Measurements from ENCODE around the gene NUDT9. TPM values are rescaled to one million over a fixed set of nuclear protein-coding genes. Genes with fewer than 3 reads are reported as not detected.

Gene NUDT9
- polyA plus RNA-seq, 1 of the 3 experiments (the other 2 are of a cell fraction) = 21.8 TPM

DNA sequence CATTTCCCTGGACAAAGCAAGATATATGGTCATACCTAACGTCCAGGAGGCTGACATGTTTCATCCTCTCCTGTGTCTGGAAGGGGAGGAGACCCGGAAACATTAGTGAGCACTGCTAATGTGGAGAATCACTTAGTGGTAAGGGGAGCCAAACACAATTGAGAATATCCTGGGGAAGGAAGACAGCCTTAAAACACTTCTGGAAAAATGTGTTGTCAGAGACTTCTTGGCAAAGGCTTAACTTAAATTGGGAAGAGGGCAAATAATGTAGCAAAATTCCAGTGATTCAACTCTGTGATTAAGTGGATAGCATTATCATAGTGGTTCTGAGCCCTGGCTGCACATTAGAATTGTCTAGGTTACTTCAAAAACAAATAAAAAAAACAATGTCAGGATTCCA lies 67.3 kb downstream of the NUDT9 start:
- H3K4me3 ChIP-seq (ENCODE audit: low read depth in 2 of 2, low read length in 1 of 2) = no peak overlapping the region
- ChIA-PET CTCF (no interaction called here), POLR2A (no interaction called here)
- H4K20me1 ChIP-seq (ENCODE audit: insufficient read depth) = no peaks in the 10 kb centered on the region
- no peak overlapping the region for H3K9ac ChIP-seq
- H3F3A ChIP-seq (replicated peaks; ENCODE audit: insufficient read depth) = no peaks in the 10 kb centered on the region
- no peak overlapping the region for H3K4me2 ChIP-seq
- no peak overlapping the region for H2AFZ ChIP-seq (ENCODE audit: low read depth)
- H3K9me3 ChIP-seq = no peaks in the 10 kb centered on the region
- H3K27ac ChIP-seq (ENCODE audit: low read depth in 2 of 2, low read length in 1 of 2) = no peak overlapping the region
- TF ChIP-seq TCF12 (IDR thresholded peaks at IDR 0.05) (no peak), SIN3A (IDR thresholded peaks at IDR 0.05; ENCODE audit: borderline replicate concordance, low read depth, low read length) (no peak), RCOR1 (IDR thresholded peaks at IDR 0.05; ENCODE audit: low read length) (no peak), RAD21 (IDR thresholded peaks at IDR 0.05; ENCODE audit: low read length) (no peak), REST (IDR thresholded peaks at IDR 0.05; ENCODE audit: low read depth, low read length) (no peak), MXI1 (IDR thresholded peaks at IDR 0.05; ENCODE audit: low read depth, low read length) (no peak), POLR2AphosphoS5 (IDR thresholded peaks at IDR 0.05; ENCODE audit: low read depth, low read length) (no peak), NRF1 (IDR thresholded peaks at IDR 0.05; ENCODE audit: low read depth, low read length) (no peak), JUND (IDR thresholded peaks at IDR 0.05) (no peak), YY1 (IDR thresholded peaks at IDR 0.05; ENCODE audit: low read depth) (no peak), PBX3 (IDR thresholded peaks at IDR 0.05) (no peak), MEF2A (IDR thresholded peaks at IDR 0.05; ENCODE audit: borderline replicate concordance, low read depth) (no peak), TAF1 (IDR thresholded peaks at IDR 0.05; ENCODE audit: borderline replicate concordance, low read depth, low read length) (no peak), SMC3 (IDR thresholded peaks at IDR 0.05; ENCODE audit: low read depth, low read length) (no peak), TEAD4 (IDR thresholded peaks at IDR 0.05; ENCODE audit: borderline replicate concordance, insufficient read depth) (no peak), CHD2 (IDR thresholded peaks at IDR 0.05; ENCODE audit: low read length, partially characterized antibody) (no peak), IRF3 (IDR thresholded peaks at IDR 0.05; ENCODE audit: low read depth, low read length) (no peak), NFIC (IDR thresholded peaks at IDR 0.05; ENCODE audit: borderline replicate concordance) (no peak), FOXM1 (IDR thresholded peaks at IDR 0.05; ENCODE audit: low read depth) (no peak)
- TF ChIP-seq, protein P1, sequence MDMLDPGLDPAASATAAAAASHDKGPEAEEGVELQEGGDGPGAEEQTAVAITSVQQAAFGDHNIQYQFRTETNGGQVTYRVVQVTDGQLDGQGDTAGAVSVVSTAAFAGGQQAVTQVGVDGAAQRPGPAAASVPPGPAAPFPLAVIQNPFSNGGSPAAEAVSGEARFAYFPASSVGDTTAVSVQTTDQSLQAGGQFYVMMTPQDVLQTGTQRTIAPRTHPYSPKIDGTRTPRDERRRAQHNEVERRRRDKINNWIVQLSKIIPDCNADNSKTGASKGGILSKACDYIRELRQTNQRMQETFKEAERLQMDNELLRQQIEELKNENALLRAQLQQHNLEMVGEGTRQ (IDR thresholded peaks at IDR 0.05; ENCODE audit: borderline replicate concordance, low read depth, low read length) = no peak
- no peak for DNase-seq
- no peaks in the 10 kb centered on the region for H3K79me2 ChIP-seq (ENCODE audit: insufficient read depth)
- H3K4me1 ChIP-seq (ENCODE audit: control insufficient read depth in 1 of 2, insufficient read depth in 2 of 2, low read depth in 1 of 2, low read length in 1 of 2) = no peaks in the 10 kb centered on the region
- no peaks in the 10 kb centered on the region for H3K9me2 ChIP-seq
- H3K36me3 ChIP-seq (replicated peaks in 1 of 2; ENCODE audit: control insufficient read depth in 1 of 2, insufficient read depth in 2 of 2, low read length in 1 of 2) = no peaks in the 10 kb centered on the region
- no peaks in the 10 kb centered on the region for H3K27me3 ChIP-seq (ENCODE audit: insufficient read depth)
- WGBS (ENCODE audit: low lambda C conversion rate) = 72% methylated on average over 2 of the region's 2 CpGs

Data from SK-N-SH (cell line).